GM23338 (cell line): ENCODE data around the gene FHIT.

ENCODE experiments used
- CREB1 ChIP-seq: fragments of 250-450 bp; sonication (Bioruptor Pico); IDR thresholded peaks from 2 replicates; pipeline ENCODE4 v1.5.0; 2020; ENCODE audit warnings: low read depth, mild to moderate bottlenecking, moderate library complexity
- CTCF ChIP-seq, 2 experiments: fragments of 200-600 bp in 1 of 2; sonication (generic) in 1 of 2; conservative IDR thresholded peaks; 2 replicates each; pipeline versions ENCODE4 v1.5.1 to v1.6.1; 2016 to 2017; ENCODE audit warnings: antibody characterized with exemption in 2 of 2, low read depth in 2 of 2, mild to moderate bottlenecking in 2 of 2, moderate library complexity in 1 of 2
- EZH2 ChIP-seq: fragments of 200-600 bp; sonication (generic); IDR thresholded peaks from one replicate; pipeline ENCODE4 v1.8.0; 2017; ENCODE audit warnings: antibody characterized with exemption, mild to moderate bottlenecking, low read depth; ENCODE audit not compliant: unreplicated experiment
- JUNB ChIP-seq: IDR thresholded peaks from one replicate; pipeline ENCODE4 v1.6.1; 2016; ENCODE audit warnings: antibody characterized with exemption; ENCODE audit not compliant: unreplicated experiment
- POLR2AphosphoS5 ChIP-seq: IDR thresholded peaks from 2 replicates; pipeline ENCODE4 v1.6.1; 2016; ENCODE audit warnings: antibody characterized with exemption, low read depth
- REST ChIP-seq: IDR thresholded peaks from one replicate; pipeline ENCODE4 v1.6.1; 2018; ENCODE audit warnings: antibody characterized with exemption; ENCODE audit not compliant: unreplicated experiment
- STAT1 ChIP-seq: IDR thresholded peaks from one replicate; pipeline ENCODE4 v1.6.1; 2016; ENCODE audit warnings: antibody characterized with exemption; ENCODE audit not compliant: unreplicated experiment
- TF ChIP-seq, protein P1 (sequence below): IDR thresholded peaks from 2 replicates; pipeline ENCODE4 v1.6.1; 2016; ENCODE audit warnings: antibody characterized with exemption

GRCh38 chr3:60585918-60586317 lies 665.3 kb downstream of the FHIT start:
- no peak for TF ChIP-seq POLR2AphosphoS5
- TF ChIP-seq EZH2, result no peak
- TF ChIP-seq CTCF (conservative IDR thresholded peaks at IDR 0.05; ENCODE audit: low read depth in 2 of 2), result no peak
- TF ChIP-seq, protein P1, sequence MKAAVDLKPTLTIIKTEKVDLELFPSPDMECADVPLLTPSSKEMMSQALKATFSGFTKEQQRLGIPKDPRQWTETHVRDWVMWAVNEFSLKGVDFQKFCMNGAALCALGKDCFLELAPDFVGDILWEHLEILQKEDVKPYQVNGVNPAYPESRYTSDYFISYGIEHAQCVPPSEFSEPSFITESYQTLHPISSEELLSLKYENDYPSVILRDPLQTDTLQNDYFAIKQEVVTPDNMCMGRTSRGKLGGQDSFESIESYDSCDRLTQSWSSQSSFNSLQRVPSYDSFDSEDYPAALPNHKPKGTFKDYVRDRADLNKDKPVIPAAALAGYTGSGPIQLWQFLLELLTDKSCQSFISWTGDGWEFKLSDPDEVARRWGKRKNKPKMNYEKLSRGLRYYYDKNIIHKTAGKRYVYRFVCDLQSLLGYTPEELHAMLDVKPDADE, result no peak
- TF ChIP-seq REST, result no peak
- no peak for TF ChIP-seq CREB1
- TF ChIP-seq JUNB, result no peak
- TF ChIP-seq STAT1, result no peak
